GM12801 (cell line): Measurements from ENCODE around the gene RPA1.

ENCODE experiments used
- TF ChIP-seq, protein P1 (sequence below): IDR thresholded peaks from one replicate; pipeline ENCODE4 v1.5.1; 2011; ENCODE audit warnings: control low read depth; ENCODE audit not compliant: insufficient read length; ENCODE audit errors: extremely low read depth

The RPA1 gene

DNA sequence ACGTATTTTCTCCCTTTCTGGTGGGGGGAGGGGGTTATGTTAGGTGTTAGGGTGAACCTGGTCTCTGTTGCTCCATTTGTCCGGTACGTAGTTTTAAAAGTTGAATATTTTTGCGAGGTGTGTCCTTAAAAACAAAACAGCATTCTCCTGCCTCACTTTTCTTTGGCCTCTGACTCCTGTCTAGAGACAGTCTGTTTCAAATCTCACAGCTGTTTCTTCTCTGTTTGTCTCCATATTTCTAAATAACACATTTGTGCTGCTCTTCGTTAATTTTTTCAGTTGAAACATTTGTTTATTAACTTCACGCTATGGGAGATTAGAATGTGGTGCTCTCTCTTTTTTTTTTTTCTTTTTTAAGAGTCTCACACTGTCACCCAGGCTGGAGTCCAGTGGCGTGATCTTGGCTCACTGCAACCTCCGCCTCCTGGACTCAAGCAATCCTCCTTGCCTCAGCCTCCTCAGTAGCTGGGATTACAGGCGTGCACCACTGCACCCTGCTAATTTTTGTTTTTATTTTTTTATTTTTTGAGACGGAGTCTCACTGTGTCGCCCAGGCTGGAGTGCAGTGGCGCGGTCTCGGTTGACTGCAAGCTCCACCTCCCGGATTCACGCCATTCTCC is 31.7 kb downstream of the RPA1 start:
- TF ChIP-seq, protein P1, sequence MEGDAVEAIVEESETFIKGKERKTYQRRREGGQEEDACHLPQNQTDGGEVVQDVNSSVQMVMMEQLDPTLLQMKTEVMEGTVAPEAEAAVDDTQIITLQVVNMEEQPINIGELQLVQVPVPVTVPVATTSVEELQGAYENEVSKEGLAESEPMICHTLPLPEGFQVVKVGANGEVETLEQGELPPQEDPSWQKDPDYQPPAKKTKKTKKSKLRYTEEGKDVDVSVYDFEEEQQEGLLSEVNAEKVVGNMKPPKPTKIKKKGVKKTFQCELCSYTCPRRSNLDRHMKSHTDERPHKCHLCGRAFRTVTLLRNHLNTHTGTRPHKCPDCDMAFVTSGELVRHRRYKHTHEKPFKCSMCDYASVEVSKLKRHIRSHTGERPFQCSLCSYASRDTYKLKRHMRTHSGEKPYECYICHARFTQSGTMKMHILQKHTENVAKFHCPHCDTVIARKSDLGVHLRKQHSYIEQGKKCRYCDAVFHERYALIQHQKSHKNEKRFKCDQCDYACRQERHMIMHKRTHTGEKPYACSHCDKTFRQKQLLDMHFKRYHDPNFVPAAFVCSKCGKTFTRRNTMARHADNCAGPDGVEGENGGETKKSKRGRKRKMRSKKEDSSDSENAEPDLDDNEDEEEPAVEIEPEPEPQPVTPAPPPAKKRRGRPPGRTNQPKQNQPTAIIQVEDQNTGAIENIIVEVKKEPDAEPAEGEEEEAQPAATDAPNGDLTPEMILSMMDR, result no peak

DNA sequence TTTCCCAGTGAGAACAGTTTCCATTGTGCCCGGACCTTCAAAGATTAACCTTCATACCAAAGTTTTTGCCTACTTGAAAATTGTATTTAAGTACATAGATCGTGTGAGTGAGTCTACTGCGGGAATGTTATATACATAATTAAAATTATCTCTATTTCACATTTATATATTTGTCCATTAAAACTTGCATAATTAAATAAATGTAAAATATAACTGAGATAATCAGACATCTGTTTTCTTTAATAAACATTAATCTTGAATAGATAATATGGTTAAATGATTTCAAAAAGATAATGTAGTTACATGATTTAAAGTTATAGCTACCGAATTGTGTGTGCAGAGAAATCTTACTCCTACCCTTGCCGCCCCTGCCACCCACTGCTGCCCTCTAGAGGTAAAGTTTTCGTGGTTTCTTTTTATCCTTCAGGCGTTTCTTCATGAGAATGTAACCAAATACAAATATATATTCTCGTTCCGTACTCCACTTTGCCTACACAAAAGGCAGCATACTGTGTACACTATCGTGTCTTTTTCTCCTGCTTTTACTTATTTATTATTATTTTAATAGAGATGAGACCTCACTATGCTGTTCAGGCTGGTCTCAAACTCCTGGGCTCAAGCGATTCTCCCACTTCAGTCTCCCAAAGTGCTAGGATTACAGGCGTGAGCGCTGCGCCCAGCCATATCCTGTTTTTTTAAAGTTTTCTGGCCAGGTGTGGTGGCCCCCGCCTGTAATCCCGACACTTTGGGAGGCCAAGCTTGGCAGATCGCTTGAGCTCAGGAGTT is 35.6 kb downstream of the RPA1 start:
- TF ChIP-seq, protein P1, result no peak

GRCh38 chr17:1867307-1867706 is 37.5 kb downstream of the RPA1 start:
- TF ChIP-seq, protein P1, result no peak

DNA sequence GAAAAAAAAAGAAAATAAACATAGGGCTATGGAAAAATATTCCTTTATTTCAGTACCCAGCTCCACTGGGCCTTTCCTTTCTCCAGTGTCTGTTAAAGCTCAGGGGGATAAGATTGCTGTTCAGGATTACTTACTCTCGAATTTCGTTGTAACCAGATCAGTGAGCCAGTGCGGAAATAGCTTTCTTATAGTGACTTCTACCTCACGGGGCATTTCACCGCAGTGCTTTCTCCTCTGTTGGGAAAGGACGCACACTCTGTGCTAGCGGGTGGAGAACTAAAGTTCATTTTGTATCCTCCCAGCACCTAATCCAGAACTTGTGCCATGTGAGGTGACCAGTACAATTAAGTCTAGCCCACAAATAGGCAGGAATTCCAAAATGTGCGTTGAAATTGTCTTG is 38.3 kb downstream of the RPA1 start:
- TF ChIP-seq, protein P1, result no peak

DNA sequence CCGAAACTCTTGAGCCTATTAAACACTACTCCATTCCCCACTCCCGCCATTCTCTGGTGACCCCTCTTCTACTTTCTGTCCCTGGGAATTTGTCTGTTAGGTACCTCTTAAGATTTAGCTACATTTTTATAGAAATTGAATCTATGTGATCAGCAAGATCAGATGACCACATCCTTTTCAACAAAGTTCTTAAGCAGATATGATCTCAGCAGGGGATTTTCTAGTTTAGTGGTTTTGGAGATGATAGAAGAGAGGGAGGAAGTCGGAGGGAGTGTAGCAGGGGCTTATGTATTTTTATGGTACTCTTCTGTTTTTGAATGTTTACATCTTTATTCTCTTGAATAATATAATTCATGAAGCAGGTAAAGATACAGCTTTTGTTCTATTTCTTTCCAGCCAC is 40.8 kb downstream of the RPA1 start:
- TF ChIP-seq, protein P1, result no peak

- TF ChIP-seq, protein P1, result no peak
Observed at GRCh38 chr17:1871756-1872155, 42.0 kb downstream of the RPA1 start.

DNA sequence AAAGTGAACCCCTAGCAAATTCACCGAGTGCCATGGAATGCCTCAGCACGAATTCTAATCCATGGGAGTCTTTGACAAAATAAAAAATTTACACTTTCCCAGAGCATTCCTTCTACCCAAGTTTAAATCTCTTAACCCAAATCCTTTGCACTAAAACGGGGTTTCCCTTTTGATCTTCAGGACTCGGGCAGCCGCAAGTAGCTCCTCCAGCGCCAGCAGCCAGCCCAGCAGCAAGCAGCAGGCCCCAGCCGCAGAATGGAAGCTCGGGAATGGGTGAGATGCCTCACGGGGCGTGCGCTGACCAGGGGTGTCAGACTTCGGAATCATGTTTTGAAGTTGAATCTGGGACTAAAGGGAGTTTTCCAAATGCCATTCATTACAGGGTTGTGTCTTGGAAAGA is 42.4 kb downstream of the RPA1 start:
- TF ChIP-seq, protein P1, result no peak
